Fibroblast of the conjunctiva (primary cell): ENCODE measurements around the gene CXXC5.

Experiments used
- DNase-seq: peaks from one replicate; pipeline ENCODE4 v3.0.0-alpha.2; 2010; ENCODE audit warnings: low read depth

Gene CXXC5

GRCh38 chr5:139695178-139695573, 47.0 kb downstream of the CXXC5 start:
- DNase-seq = no peak

DNA sequence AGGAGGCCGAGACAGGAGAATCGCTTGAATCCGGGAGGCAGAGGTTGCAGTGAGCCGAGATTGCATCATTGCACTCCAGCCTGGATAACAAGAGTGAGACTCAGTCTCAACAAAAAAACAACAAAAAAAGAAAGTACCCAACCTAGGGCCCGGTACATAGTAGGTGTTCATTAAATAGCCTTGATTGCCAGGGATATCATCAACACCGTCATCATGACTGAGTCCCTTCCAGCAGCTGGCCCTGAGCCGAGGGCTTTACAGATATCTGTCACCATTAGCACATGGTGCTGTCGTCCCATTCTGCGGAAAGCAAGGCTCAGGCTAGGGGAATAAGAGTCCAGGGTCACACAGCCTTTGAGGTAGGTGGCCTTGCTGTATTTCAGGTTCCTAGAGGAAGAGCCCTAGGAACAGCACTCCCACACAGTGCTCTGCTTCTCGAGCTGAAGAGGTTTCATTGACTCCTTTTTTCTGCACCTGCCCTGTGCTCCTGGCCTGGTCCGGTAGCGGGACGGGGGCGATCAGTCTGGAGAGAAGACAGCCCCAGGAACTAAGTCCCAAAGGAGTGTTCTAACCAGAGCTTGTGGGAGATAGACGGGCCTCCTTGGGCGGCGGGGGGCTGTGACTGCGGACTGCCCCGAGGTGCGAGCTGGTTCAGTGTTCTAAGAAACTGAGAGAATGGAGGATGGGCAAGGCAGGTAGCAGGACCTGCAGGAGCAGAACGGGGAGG, 48.2 kb downstream of the CXXC5 start:
- DNase-seq = no peak

DNA sequence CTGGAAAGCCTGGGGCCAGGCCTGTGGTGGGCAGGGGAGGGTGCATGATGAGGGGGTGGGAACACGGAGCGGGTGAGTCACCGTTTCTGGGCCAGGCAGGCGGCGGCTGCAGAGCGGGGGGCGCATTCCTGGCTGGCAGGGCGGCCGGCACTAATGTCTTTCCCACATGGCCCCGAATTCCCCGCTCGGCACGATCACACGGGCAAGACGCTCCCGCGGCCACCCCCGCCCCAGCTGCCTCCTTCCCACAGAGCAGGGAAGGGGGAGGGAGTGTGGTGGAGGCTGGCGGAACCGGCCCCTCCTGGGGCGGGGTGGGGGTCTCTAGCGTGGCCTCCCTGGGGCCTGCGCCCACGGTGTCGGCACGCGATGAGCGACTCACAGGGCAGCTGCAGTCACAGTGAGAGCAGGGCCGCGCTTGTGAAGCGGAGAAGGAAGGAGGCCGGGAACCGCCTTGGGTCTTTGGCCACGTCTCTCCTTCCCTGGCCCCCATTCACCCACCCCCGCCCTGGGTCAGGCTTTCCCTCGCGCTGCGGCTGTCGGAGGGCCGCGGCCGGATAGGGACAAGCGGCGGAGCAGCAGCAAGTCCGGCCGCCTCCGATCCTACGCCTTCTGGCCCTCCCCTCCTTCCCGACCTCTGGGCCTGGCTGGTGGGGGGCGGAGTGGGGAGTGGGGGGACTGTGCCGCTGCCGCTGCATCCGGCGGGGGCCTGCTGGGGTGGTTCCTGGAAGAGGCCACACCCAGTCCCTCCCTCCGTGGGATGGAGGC, 48.9 kb downstream of the CXXC5 start:
- DNase-seq = peak; percentile 59

DNA sequence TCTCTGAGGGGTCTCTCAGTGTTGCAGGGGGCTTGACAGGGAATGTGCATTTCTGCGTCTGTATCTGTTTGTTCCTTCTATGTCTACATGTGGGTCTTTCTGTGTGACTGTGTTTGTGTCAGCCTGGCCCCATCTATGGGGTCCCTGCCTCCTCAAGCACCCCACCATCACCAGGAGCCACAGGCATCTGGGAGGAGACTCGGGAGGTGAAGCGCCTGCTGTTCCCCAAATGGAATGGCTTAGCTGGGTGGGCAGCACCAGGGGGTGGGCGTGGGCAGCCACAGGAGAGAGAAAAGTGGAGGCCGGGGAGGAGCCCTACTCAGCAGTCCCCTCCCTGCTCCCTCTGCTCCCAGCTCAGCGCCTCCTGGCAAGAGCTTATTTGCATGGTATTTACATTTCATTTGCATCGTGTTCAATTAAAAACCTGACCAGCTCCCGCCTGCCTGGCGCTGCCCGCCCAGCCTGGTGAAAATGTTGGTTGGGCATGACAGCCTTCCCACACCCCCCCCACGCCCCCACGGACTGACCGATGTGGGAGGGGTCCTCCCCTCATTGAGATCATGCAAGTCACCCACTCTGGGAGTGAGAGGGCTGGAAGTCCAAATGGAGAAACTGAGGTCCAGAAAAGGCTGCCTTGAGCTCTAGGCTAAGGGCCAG, 50.5 kb downstream of the CXXC5 start:
- peak; percentile 71 for DNase-seq

GRCh38 chr5:139699351-139699750, 51.2 kb downstream of the CXXC5 start:
- no peak for DNase-seq

DNA sequence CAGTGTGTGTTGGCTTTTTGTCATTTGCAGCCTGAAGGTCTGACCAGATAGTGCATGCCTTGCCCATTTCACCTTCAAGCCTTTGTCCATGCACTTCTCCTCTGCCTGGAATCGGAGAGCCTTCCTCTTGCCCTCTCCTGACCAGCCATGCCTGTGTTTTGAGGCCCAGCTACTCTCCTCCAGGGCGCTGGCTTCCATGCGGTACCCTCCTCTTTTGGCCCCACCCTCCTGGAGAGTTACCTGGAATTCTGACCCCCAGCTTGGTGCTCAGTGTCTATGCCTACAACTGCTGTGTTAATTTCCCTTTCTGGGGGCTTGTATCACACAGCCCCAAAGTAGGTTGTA, 52.5 kb downstream of the CXXC5 start:
- no peak for DNase-seq

- no peak for DNase-seq
These were observed 53.0 kb downstream of the CXXC5 start for GRCh38 chr5:139701056-139701741.

DNA sequence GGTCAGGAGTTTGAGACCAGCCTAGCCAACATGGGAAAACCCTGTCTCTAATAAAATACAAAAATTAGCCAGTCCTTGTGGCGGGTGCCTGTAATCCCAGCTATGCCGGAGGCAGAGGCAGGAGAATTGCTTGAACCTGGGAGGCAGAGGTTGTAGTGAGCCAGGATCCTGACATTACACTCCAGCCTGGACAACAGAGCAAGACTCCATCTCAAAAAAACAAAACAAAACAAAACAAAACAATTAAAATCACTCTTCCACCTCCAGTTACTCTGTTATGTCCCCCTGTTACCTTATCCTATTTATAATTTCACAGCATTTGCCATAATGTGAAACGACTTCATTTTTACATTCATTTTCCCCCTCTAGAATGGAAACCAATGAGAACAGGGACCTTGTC, 54.4 kb downstream of the CXXC5 start:
- no peak for DNase-seq

DNA sequence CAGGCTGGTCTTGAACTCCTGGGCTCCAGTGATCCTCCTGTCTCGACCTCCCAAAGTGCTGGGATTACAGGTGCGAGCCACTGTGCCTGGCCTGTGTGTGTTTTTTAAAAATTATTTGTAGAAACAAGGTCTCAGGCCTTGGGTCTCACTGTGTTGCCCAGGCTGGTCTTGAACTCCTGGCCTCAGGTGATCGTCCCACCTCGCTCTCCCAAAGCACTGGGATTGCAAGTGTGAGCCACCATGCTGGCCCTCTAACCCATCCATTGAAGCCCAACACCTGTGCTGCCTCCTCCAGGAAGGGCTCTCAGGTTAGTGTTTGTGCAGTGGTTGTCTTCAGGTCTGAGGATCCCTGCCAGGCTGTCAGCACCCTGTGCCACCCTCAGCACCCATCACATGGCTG, 56.6 kb downstream of the CXXC5 start:
- no peak for DNase-seq

GRCh38 chr5:139705191-139705590, 57.0 kb downstream of the CXXC5 start:
- DNase-seq = no peak

DNA sequence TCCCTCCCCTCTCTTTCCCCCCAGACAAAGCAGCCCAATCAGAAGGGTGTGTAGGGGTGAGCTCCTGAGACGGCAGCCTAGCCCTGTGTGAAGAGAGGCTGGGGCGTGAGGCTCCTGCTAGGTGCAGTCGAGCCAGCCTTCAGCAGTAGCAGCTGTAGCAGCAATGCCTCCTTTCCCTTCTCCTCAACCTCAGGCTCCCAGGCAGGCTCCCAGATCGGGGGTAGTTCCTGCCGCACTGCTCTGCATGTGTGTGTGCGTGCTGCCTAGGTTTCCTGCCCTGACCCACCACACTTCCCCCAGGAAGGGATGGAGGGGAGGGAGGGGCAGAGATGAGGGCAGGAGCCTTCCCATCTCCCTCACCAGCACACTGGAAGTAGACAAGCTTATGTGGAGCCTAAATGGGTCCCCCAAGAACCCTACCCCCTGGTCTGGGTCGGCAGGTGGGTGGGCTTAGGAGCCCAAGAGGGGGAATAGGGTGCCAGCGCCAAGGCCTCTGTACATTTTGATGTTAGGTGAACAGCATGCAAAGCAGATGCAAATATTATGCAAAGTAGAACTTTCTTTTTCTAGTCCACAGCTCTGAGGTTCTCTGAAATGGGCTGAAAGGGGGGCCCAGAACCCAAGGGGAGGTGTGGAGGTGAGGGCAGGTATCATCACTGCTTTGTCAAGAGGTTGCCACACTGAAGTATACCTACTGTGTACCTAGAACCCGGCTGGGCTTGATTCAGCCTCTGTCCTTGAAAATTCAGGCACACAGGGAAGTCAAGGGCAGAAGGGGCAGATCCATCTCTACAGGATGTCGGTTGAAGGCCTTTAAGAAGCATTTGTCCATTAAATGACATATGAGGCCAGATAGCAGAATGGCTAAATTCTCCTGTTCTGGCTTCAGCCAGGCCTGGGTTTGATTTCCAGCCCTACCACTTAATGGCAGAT, 57.8 kb downstream of the CXXC5 start:
- no peak for DNase-seq

DNA sequence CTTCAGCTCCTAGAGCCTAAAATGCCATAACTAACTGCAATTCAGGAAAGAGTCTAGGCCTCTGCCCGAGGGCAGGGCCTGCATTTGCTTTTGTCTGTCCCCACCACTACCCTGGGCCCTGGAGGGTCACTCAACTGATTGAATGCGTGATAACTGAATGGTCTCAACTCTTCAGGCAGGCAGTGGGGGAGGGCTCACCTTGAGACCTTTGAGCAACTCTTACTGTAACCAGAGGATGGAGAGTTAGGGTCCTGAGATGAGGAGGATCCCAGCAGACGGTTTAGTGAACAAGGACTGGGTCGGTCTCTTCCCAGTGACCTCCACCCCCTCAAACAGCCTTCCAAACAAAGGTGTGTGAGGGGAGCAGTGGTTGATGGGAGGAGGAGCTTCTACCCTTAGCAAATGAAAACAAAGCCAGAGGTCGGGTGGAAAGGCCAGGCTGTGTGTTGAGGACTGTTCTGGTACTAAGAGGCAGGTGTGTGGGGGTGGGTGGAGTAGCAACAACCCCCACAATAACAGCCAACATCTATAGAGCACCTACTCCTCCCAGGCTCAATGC, 59.4 kb downstream of the CXXC5 start:
- DNase-seq = no peak

- no peak for DNase-seq
These were observed 60.3 kb downstream of the CXXC5 start for GRCh38 chr5:139708434-139708861.

DNA sequence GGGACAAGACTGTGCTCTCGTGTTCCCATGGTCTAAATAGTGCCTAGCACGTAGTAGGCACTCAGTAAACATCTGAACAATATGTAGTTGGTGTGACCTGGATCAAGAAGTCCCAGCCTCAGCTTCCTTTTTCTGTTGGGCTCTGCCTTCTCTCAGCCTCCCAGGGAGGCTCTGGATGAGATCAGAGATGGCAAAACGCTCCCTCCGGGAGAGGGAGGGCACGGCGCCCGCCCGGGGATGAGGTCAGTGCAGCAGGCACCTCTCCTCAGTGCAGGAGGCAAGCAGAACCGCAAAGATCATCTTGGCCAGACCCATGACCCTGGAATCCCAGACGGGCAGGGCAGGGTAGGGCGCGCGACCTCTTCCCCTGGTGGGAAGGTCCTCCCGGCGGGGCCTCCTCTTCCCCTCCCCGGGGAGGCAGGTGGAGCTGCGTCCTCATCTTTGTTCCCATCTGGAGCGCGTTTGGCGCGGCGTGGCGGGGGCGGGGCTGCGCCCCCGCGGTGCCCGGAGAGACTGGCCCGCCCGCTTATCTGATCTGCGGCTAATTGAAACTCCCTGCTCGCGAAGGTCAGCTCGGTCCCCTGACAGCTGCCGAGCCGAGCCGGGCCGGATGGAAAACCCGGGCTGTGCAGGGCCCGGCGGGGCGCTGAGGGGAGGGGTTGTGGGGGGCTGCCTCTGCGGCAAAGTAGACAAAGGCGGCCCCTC, 60.9 kb downstream of the CXXC5 start:
- peak; percentile 32 for DNase-seq

DNA sequence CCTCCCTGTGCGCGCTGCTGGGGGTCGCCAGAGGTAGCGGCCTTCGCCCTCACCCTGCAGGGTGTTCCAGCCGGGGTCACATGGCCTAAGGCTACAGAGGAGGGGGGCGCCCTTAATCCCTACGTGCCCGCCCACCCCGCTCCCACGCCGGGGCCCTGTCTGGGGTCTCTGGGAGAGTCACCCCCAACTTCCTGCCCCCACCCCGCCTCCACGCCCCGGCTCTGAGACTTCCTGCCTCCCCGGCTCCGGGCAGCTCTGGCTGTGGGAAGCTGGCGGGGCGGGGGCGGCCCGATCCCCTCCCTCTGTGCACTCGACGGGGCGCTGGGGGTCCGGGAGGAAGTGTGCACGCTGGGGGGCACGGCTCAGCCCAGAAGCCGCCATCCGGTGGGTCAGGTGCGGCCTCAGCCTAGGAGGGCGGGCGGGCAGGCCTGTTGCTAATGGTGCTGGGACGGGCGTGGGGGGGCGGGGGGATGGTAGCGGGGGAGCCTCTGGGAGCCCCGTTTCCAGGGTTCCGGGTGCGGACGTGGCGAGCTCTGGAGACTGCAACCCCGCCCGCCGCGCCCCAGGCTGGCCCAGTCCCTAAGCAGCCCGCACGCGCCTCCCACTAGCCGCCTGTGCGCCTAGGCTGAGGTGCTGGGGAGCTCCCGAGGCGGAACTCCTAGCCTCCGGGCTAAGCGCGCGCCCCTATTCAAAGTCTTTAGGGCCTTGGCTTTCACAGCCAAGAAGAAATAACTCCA, 61.6 kb downstream of the CXXC5 start:
- no peak for DNase-seq

- DNase-seq = no peak
These were observed 62.3 kb downstream of the CXXC5 start for GRCh38 chr5:139710319-139711066.

- no peak for DNase-seq
These were observed 63.1 kb downstream of the CXXC5 start for GRCh38 chr5:139711067-139711905.

DNA sequence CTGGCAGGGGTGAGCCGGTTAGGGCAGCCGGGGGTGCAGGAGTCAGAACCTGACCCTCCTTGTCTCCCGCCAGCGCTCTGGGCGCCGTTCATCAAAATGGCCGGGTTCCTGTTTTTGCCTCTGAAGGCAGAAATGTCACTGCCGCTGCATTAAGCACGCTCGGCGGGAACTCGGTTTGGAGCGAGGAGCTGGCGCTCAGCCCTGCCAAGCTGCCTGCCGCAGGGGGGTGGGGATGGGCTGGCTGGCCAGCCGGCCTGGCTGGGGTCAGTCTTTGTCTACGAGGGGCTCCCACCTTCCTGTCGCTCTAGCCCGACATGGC, 63.7 kb downstream of the CXXC5 start:
- no peak for DNase-seq
